ENCODE data around the gene TAPT1.
"Not testable (repeated sequence)": the region's sequence is repeated elsewhere in the genome, so short reads cannot be mapped to it uniquely, and the experiment has no call there.

TAPT1 gene

GRCh38 chr4:16176621-16177020 lies 49.6 kb downstream of the TAPT1 start:
- DNase-seq (ENCODE audit: low spot score) = no peak

GRCh38 chr4:16171831-16172230 lies 54.4 kb downstream of the TAPT1 start:
- DNase-seq (ENCODE audit: low spot score) = no peak

- no peak for DNase-seq (ENCODE audit: low spot score)
Observed at GRCh38 chr4:16169490-16169889, 56.8 kb downstream of the TAPT1 start.

- DNase-seq (ENCODE audit: low spot score) = no peak
Observed at GRCh38 chr4:16168710-16169388, 57.4 kb downstream of the TAPT1 start.

GRCh38 chr4:16168144-16168543 lies 58.1 kb downstream of the TAPT1 start:
- no peak for DNase-seq (ENCODE audit: low spot score)

GRCh38 chr4:16165931-16166330 lies 60.3 kb downstream of the TAPT1 start:
- DNase-seq (ENCODE audit: low spot score) = no peak

- DNase-seq (ENCODE audit: low spot score) = no peak
Observed at GRCh38 chr4:16162891-16163290, 63.4 kb downstream of the TAPT1 start.

- no peak for DNase-seq (ENCODE audit: low spot score)
Observed at GRCh38 chr4:16161851-16162408, 64.3 kb downstream of the TAPT1 start.

- DNase-seq (ENCODE audit: low spot score) = no peak
Observed at GRCh38 chr4:16160457-16160856, 65.8 kb downstream of the TAPT1 start.

- DNase-seq (ENCODE audit: low spot score) = no peak
Observed at GRCh38 chr4:16159286-16159685, 67.0 kb downstream of the TAPT1 start.

- DNase-seq (ENCODE audit: low spot score) = no peak
Observed at GRCh38 chr4:16158504-16158852, 67.8 kb downstream of the TAPT1 start.

- no peak for DNase-seq (ENCODE audit: low spot score)
Observed at GRCh38 chr4:16157609-16158503, 68.4 kb downstream of the TAPT1 start.

GRCh38 chr4:16155528-16156169 lies 70.6 kb downstream of the TAPT1 start:
- peak; percentile 35 for DNase-seq (ENCODE audit: low spot score)

- DNase-seq (ENCODE audit: low spot score) = no peak
Observed at GRCh38 chr4:16154451-16154850, 71.8 kb downstream of the TAPT1 start.

GRCh38 chr4:16150716-16151115 lies 75.6 kb downstream of the TAPT1 start:
- DNase-seq (ENCODE audit: low spot score) = no peak

- DNase-seq (ENCODE audit: low spot score) = not testable (repeated sequence)
Observed at GRCh38 chr4:16144913-16145312, 81.4 kb downstream of the TAPT1 start.

- DNase-seq (ENCODE audit: low spot score) = no peak
Observed at GRCh38 chr4:16142598-16143310, 83.5 kb downstream of the TAPT1 start.

GRCh38 chr4:16140879-16141249 lies 85.4 kb downstream of the TAPT1 start:
- DNase-seq (ENCODE audit: low spot score) = no peak

- DNase-seq (ENCODE audit: low spot score) = no peak
Observed at GRCh38 chr4:16140231-16140878, 85.9 kb downstream of the TAPT1 start.

GRCh38 chr4:16139066-16139945 lies 87.0 kb downstream of the TAPT1 start:
- no peak for DNase-seq (ENCODE audit: low spot score)
